Measurements from ENCODE around the gene CTNNA3. TPM values are rescaled to one million over a fixed set of nuclear protein-coding genes. Genes with fewer than 3 reads are reported as not detected.

CTNNA3 gene
- total RNA-seq, 1 donor from 2014 or later: 0.92 TPM

DNA sequence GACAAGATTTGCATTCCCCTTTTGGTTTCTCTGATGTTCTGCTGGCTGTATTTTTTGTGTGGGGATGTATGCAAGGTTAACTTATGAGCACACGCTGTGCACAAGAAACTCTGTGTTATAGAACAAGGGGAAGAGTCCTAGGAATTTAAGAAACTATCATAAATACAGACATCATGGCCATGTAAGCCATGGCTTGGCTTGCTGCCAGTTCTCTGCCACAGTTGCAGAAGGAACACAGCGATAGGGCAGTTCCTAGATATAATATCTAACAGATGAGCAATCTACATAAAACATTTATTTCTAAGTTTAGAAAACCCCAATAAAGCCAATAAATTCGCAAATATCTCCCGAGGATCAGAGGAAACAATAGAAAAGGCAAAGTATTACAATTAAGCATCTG lies 616.9 kb downstream of the CTNNA3 start:
- Mint-ChIP-seq H3K9me3 (ENCODE audit: low read depth) (peaks cover 2% of the 10 kb centered on the region), H3K4me3 (ENCODE audit: unreplicated experiment) (no peak overlapping the region), H3K27ac (ENCODE audit: unreplicated experiment) (no peak overlapping the region), H3K36me3 (ENCODE audit: low read depth) (no peaks in the 10 kb centered on the region), H3K4me1 (ENCODE audit: low read depth) (peaks cover 4% of the 10 kb centered on the region), H3K27me3 (ENCODE audit: low read depth) (peaks cover 16% of the 10 kb centered on the region)
- no peak for DNase-seq (ENCODE audit: low spot score)
- TF ChIP-seq CTCF (IDR thresholded peaks at IDR 0.05): no peak

- no peak for TF ChIP-seq CTCF (IDR thresholded peaks at IDR 0.05)
- H3K27ac Mint-ChIP-seq (ENCODE audit: unreplicated experiment): no peak overlapping the region
These were observed 618.6 kb downstream of the CTNNA3 start for GRCh38 chr10:67077376-67077775.

DNA sequence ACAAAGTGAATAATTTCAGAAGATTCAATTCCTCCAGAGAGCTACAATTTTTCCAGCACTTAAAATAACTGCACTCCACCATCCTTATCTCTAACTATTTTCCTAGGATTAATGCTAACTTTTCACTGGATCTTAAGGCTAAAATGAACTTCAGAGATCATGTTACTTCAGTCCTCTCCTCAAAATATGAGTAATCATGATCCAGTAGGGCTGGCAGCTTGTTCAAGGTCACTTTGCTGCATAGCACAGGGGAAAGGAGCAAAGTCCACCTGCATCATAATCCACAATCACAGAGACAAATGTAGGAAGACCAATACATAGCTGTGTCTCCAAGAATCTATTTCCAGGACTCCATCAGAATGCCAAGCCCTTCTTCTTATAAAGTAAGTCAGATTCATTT lies 619.9 kb downstream of the CTNNA3 start:
- Mint-ChIP-seq H3K4me1 (ENCODE audit: low read depth) (peaks cover 4% of the 10 kb centered on the region), H3K36me3 (ENCODE audit: low read depth) (no peaks in the 10 kb centered on the region), H3K9me3 (ENCODE audit: low read depth) (peaks cover 2% of the 10 kb centered on the region), H3K27me3 (ENCODE audit: low read depth) (peaks cover 11% of the 10 kb centered on the region), H3K4me3 (ENCODE audit: unreplicated experiment) (no peak overlapping the region), H3K27ac (ENCODE audit: unreplicated experiment) (no peak overlapping the region)
- no peak for TF ChIP-seq CTCF (IDR thresholded peaks at IDR 0.05)
- no peak for DNase-seq (ENCODE audit: low spot score)

More at GRCh38 chr10:67077376-67077775, 618.6 kb downstream of the CTNNA3 start:
- DNase-seq (ENCODE audit: low spot score): no peak
- Mint-ChIP-seq H3K9me3 (ENCODE audit: low read depth) (peaks cover 2% of the 10 kb centered on the region), H3K27me3 (ENCODE audit: low read depth) (peaks cover 16% of the 10 kb centered on the region), H3K36me3 (ENCODE audit: low read depth) (no peaks in the 10 kb centered on the region), H3K4me1 (ENCODE audit: low read depth) (peaks cover 4% of the 10 kb centered on the region), H3K4me3 (ENCODE audit: unreplicated experiment) (no peak overlapping the region)

DNA sequence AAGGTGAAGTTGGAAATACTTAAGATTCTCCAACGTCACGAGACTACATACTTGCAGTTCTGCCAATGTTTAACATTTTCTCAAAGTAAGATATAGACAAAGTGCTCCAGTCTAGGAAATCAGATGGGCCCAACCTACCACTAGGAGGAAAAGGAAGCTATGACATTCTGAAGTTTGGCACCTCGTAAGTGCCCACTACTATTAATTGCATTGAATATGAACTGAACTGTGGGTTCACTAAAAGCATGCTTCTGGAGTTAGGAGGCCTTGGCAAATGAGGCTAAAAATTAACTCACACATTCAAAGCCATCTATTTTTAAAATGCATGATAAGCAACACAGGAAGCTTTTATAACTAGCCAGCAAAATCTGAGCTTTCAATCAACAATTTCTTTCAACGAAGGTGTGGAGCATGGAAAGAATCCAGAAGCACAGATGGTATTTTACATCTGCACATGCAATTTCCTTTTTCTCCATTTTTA lies 620.5 kb downstream of the CTNNA3 start:
- no peak for DNase-seq (ENCODE audit: low spot score)
- no peak overlapping the region for H3K4me3 Mint-ChIP-seq (ENCODE audit: unreplicated experiment)
- no peaks in the 10 kb centered on the region for H3K36me3 Mint-ChIP-seq (ENCODE audit: low read depth)

DNA sequence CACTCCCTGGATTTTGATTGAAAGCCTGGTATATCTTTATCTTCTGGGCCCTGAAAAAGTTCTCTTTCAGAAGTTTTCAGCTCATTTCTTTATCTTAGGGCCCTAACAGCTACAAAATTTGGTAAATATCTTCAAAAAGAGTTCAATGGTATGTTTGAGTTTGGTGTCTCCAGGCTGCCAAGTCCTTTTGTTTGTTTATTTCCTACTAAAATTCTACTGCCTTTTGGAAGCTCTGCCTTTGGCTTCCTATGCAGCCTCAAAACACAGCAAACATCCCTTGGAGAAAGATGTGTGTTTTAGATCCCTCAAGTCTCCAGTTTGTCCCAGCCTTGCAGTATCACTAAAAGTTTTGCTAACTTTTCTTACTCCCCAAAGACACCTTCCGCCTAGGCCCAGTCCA lies 623.3 kb downstream of the CTNNA3 start:
- Mint-ChIP-seq H3K27me3 (ENCODE audit: low read depth) (peaks cover 17% of the 10 kb centered on the region), H3K36me3 (ENCODE audit: low read depth) (no peaks in the 10 kb centered on the region), H3K4me3 (ENCODE audit: unreplicated experiment) (no peak overlapping the region), H3K4me1 (ENCODE audit: low read depth) (no peaks in the 10 kb centered on the region), H3K27ac (ENCODE audit: unreplicated experiment) (no peak overlapping the region), H3K9me3 (ENCODE audit: low read depth) (peaks cover 2% of the 10 kb centered on the region)
- no peak for DNase-seq (ENCODE audit: low spot score)
- no peak for TF ChIP-seq CTCF (IDR thresholded peaks at IDR 0.05)

More for the DNA sequence above, 620.5 kb downstream of the CTNNA3 start:
- no peak overlapping the region for H3K27ac Mint-ChIP-seq (ENCODE audit: unreplicated experiment)
- peaks cover 2% of the 10 kb centered on the region for H3K9me3 Mint-ChIP-seq (ENCODE audit: low read depth)
- H3K4me1 Mint-ChIP-seq (ENCODE audit: low read depth): peaks cover 4% of the 10 kb centered on the region
- no peak for TF ChIP-seq CTCF (IDR thresholded peaks at IDR 0.05)
- peaks cover 8% of the 10 kb centered on the region for H3K27me3 Mint-ChIP-seq (ENCODE audit: low read depth)
